Activated T-helper 17 cell treated with anti-CD3 and anti-CD28 coated beads, Interleukin-2, amount 50 U/mL, for 72 hours (primary cell): ENCODE measurements around the gene DPPA5. TPM values are rescaled to one million over a fixed set of nuclear protein-coding genes. Genes with fewer than 3 reads are reported as not detected.
"Not testable (repeated sequence)": the region's sequence is repeated elsewhere in the genome, so short reads cannot be mapped to it uniquely, and the experiment has no call there.

Source experiments
- ATAC-seq: fragments of 150-1000 bp; cut with Tn5 transposase; replicated peaks from 2 replicates; pipeline ENCODE4 v1.10.0; 2021; ENCODE audit warnings: mild to moderate bottlenecking, moderate library complexity
- H3K27ac Mint-ChIP-seq: one replicate; pipeline ENCODE4 v1.8.0; 2022; ENCODE audit warnings: mixed read lengths
- H3K27me3 Mint-ChIP-seq: one replicate; pipeline ENCODE4 v1.8.0; 2022; ENCODE audit warnings: mixed read lengths
- H3K36me3 Mint-ChIP-seq: one replicate; pipeline ENCODE4 v1.8.0; 2022; ENCODE audit warnings: low read depth, mild to moderate bottlenecking, mixed read lengths
- H3K4me1 Mint-ChIP-seq: one replicate; pipeline ENCODE4 v1.8.0; 2022; ENCODE audit warnings: mixed read lengths
- H3K4me3 Mint-ChIP-seq: one replicate; pipeline ENCODE4 v1.8.0; 2022; ENCODE audit warnings: mild to moderate bottlenecking, mixed read lengths
- H3K9me3 Mint-ChIP-seq: one replicate; pipeline ENCODE4 v1.8.0; 2022; ENCODE audit warnings: mixed read lengths
- total RNA-seq, 2 donors: library from RNA; stranded (reverse); gene quantifications; one replicate each; pipeline ENCODE4 v1.2.3, GENCODE V29; 2022

The DPPA5 gene
- total RNA-seq, 2 donors from 2014 or later, result not detected

DNA sequence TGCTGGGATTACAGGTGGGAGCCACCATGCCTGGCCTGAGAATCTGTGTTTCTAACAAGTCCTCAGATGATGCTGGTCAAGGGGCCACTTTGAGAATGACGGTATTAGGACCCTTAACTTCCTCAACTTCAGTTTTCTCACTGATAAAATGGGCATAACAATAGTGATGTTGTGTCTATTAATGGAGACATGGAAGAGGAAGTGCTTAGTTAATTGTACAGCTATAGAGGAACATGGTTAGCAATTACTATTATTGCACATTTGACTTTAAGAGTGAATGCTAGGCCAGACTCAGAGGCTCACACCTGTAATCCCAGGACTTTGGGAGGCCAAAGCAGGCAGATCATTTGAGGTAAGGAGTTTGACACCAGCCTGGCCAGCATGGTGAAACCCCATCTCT is 12.7 kb downstream of the DPPA5 start:
- Mint-ChIP-seq H3K27ac (no peak overlapping the region), H3K27me3 (no peaks in the 10 kb centered on the region), H3K4me3 (no peak overlapping the region), H3K36me3 (no peaks in the 10 kb centered on the region), H3K4me1 (peaks cover 5% of the 10 kb centered on the region), H3K9me3 (no peaks in the 10 kb centered on the region)
- no peak for ATAC-seq

DNA sequence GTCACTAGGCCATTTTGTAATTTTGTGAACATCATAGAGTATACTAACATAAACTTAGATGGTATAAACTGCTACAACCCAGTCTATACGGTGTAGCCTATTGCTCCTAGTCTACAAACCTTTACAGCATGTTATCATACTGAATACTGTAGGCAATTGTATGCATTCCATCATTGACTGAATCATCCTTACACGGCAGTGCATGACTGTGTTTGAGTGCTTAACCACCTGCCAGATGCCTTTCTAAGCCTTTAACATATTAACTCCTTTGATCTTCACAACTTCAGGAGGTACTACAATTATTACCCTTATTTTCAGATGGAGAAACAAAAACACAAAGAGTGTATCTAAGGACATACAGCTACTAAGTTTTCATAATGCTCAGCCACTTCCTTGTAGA is 14.0 kb downstream of the DPPA5 start:
- no peak overlapping the region for H3K27ac Mint-ChIP-seq
- H3K4me1 Mint-ChIP-seq, result peaks cover 5% of the 10 kb centered on the region
- no peaks in the 10 kb centered on the region for H3K9me3 Mint-ChIP-seq
- no peak overlapping the region for H3K4me3 Mint-ChIP-seq
- no peaks in the 10 kb centered on the region for H3K27me3 Mint-ChIP-seq
- no peak for ATAC-seq
- H3K36me3 Mint-ChIP-seq, result no peaks in the 10 kb centered on the region

DNA sequence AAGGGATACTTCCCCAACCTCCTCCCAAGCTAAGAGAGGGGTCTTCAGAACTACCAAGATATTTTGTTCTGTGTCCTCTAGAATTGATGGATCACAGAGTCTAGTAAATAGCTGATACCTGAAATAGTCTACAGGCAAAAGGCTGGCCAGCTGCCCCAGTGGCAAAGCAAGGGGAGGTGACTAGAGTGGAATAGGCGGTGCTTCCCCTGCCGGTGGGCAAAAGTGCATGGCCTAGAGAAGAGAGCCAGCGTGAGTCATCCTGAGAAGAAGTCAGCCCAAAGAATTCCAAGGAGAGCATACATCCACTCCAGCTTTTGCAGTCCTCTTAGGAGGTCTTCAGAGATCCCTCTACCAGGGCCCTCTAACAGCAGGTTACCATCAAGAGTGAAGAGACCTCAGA is 14.7 kb downstream of the DPPA5 start:
- ATAC-seq, result no peak
- H3K36me3 Mint-ChIP-seq, result no peaks in the 10 kb centered on the region
- no peak overlapping the region for H3K4me3 Mint-ChIP-seq
- H3K9me3 Mint-ChIP-seq, result no peaks in the 10 kb centered on the region
- H3K27ac Mint-ChIP-seq, result no peak overlapping the region
- no peaks in the 10 kb centered on the region for H3K27me3 Mint-ChIP-seq
- peaks cover 5% of the 10 kb centered on the region for H3K4me1 Mint-ChIP-seq

DNA sequence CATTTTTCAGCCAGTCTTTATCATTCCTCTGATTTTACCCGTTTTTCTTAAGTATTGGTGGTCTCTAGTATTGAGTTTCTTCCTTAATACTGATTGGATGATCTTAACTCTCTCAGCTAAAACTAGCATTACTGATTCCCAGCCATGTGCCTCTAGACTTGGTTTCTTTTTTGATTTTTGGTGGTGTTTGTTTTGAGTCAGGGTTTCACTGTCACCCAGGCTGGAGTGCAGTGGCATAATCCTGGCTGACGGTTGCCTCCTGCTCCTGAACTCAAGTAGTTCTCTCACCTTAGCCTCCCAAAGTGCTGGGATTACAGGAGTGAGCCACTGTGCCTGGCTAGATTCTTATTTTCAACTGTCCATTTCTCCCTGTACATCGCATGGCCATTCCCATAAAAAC is 24.9 kb downstream of the DPPA5 start:
- H3K36me3 Mint-ChIP-seq, result no peaks in the 10 kb centered on the region
- no peaks in the 10 kb centered on the region for H3K4me1 Mint-ChIP-seq
- peaks cover 15% of the 10 kb centered on the region for H3K27me3 Mint-ChIP-seq
- H3K9me3 Mint-ChIP-seq, result no peaks in the 10 kb centered on the region
- peak; percentile 74 for ATAC-seq
- H3K4me3 Mint-ChIP-seq, result no peak overlapping the region
- peak overlapping the region; percentile 17 for H3K27ac Mint-ChIP-seq

DNA sequence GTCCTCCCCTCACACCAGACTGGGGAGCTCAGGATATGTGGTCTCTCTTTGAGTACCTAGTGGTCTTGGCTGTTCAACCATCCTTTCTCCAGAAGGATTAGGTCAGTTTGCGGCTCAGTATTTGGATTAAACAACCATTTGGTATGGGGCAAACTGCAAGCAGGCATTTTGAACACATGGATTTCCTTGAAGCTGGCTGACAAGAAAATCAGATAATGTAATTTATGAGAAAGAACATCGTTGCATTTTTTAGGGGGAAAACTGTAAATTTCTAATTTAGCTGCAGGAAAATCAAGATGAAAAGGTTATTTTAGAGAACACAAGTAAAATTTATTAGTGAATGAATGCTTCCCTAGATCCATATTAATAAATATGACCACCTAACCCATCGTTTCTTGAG is 25.3 kb downstream of the DPPA5 start:
- ATAC-seq, result no peak
- Mint-ChIP-seq H3K36me3 (no peaks in the 10 kb centered on the region), H3K27ac (no peak overlapping the region), H3K27me3 (peaks cover 15% of the 10 kb centered on the region), H3K4me1 (no peaks in the 10 kb centered on the region), H3K9me3 (no peaks in the 10 kb centered on the region), H3K4me3 (no peak overlapping the region)

GRCh38 chr6:73325656-73326055 is 28.4 kb downstream of the DPPA5 start:
- Mint-ChIP-seq H3K27ac (no peak overlapping the region), H3K9me3 (no peaks in the 10 kb centered on the region), H3K36me3 (no peaks in the 10 kb centered on the region), H3K4me1 (no peaks in the 10 kb centered on the region), H3K4me3 (no peak overlapping the region), H3K27me3 (peaks cover 15% of the 10 kb centered on the region)
- ATAC-seq, result no peak

DNA sequence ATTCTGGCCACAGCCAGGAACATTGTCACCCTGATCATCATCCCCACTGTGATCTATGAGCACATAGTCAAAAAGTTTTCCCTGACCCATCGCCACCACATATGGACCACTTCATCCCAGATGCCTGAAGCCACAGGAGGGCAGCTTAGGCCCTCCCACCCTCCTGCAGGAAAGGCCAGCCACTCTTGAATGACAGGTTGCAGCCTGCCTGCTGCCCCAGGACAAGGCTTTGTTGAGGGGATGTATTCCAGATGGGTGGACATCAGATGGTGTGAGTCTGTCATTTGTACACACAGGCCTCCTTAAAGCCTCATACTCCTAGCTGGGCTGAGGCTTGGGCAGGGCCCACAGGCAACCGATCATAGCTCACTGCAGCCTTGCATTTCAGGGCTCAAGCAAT is 30.8 kb downstream of the DPPA5 start:
- no peak overlapping the region for H3K4me3 Mint-ChIP-seq
- H3K36me3 Mint-ChIP-seq, result no peaks in the 10 kb centered on the region
- H3K27me3 Mint-ChIP-seq, result peaks cover 5% of the 10 kb centered on the region
- peaks cover 1% of the 10 kb centered on the region for H3K9me3 Mint-ChIP-seq
- no peak for ATAC-seq
- no peaks in the 10 kb centered on the region for H3K4me1 Mint-ChIP-seq
- H3K27ac Mint-ChIP-seq, result no peak overlapping the region

DNA sequence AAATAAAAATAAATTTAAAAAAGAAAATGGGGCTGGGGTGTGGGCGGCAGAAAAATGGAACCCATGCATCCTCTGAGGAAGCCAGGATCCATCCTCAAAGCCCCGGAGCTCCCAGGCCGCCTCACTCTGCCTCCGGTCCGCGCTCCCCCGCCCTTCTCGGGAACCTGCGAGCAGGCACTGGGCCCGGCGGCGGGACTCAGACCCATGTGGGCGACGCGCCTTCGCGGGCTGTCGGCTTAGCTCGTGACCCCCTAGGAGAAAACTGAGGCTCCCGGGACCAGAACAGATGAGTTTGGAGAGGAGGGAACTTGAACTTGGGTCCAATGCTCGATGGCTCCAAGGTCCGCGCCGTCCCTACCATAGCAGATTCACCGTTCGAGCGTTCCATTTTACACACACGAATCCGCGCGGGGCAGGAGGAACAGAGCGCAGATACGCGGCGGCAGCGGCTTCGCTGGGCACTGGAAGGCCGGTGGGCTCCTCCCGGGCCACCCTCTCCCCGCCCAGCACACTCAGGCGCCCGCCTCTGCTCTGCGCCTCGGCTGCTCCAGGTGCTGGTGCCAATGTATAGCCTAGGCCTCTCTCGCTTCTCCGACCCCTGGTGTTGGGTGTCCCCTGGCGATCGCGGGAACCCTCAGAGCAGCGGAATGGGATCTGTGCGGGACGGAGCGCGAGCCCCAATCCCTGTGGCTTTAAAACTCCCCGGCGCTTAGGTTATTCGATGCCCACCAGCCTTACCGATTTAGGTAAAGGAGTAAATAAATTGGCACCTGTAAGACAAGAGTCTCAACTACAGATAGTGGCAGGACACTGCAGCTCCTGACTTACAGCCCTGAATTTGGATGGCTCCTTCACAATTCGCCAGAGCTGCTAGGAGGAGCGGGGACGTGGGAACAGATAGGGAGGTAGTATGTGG is 39.2 kb downstream of the DPPA5 start:
- peaks cover 28% of the 10 kb centered on the region for H3K27me3 Mint-ChIP-seq
- ATAC-seq, result no peak
- peaks cover 5% of the 10 kb centered on the region for H3K4me1 Mint-ChIP-seq
- H3K27ac Mint-ChIP-seq, result no peak overlapping the region
- no peak overlapping the region for H3K4me3 Mint-ChIP-seq
- no peaks in the 10 kb centered on the region for H3K36me3 Mint-ChIP-seq
- H3K9me3 Mint-ChIP-seq, result peaks cover 4% of the 10 kb centered on the region

GRCh38 chr6:73310503-73310845 is 43.6 kb downstream of the DPPA5 start:
- not testable (repeated sequence) for H3K36me3 Mint-ChIP-seq, H3K9me3 Mint-ChIP-seq, ATAC-seq
- peaks cover 12% of the 10 kb centered on the region for H3K4me1 Mint-ChIP-seq
- H3K4me3 Mint-ChIP-seq, result peak overlapping the region; percentile 97
- peaks cover 12% of the 10 kb centered on the region for H3K27me3 Mint-ChIP-seq
- H3K27ac Mint-ChIP-seq, result peak overlapping the region; percentile 94

DNA sequence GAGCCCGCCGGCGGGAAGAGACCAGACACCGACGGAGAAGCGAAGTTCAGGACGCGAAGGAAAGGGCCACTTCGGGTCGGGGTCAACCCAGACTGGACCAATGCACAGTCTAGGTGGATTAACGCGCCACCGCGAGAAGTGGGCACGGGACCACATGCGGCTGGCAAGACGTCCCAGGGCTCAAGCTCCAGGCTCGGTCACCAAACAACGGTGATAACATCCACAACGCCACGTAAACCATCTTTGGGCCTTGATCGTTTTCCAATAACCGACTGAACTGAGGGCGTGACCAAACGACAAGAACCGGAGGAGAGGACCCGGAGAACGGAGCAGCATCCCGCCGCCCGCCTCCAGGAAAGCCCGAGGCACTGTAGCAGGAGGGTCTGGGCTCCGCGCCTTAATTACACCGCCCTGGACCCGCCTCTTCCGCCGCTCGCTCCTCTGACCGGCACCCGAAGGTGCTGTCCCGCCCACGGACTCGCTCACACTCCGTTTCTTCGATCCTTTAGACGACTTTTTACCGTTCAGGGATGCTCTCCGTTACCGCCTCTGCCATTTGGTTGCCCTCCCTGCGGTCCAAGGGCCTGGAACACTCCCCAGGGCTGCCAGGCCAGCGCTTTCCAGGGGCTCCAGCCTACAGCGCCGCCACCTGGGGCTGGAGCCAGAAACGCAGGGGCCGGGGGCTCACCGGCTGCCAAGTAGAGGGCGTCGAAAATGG is 44.1 kb downstream of the DPPA5 start:
- peak; percentile 96 for ATAC-seq
- H3K36me3 Mint-ChIP-seq, result no peaks in the 10 kb centered on the region
- H3K4me3 Mint-ChIP-seq, result peak overlapping the region; percentile 97
- no peaks in the 10 kb centered on the region for H3K9me3 Mint-ChIP-seq
- peak overlapping the region; percentile 94 for H3K27ac Mint-ChIP-seq
- H3K4me1 Mint-ChIP-seq, result peaks cover 12% of the 10 kb centered on the region
- peaks cover 8% of the 10 kb centered on the region for H3K27me3 Mint-ChIP-seq

- peaks cover 8% of the 10 kb centered on the region for H3K27me3 Mint-ChIP-seq
- H3K9me3 Mint-ChIP-seq, result no peaks in the 10 kb centered on the region
- peaks cover 12% of the 10 kb centered on the region for H3K4me1 Mint-ChIP-seq
- no peaks in the 10 kb centered on the region for H3K36me3 Mint-ChIP-seq
- H3K4me3 Mint-ChIP-seq, result peak overlapping the region; percentile 97
- ATAC-seq, result no peak
- H3K27ac Mint-ChIP-seq, result peak overlapping the region; percentile 94
These were observed 44.6 kb downstream of the DPPA5 start for GRCh38 chr6:73309535-73309784.

DNA sequence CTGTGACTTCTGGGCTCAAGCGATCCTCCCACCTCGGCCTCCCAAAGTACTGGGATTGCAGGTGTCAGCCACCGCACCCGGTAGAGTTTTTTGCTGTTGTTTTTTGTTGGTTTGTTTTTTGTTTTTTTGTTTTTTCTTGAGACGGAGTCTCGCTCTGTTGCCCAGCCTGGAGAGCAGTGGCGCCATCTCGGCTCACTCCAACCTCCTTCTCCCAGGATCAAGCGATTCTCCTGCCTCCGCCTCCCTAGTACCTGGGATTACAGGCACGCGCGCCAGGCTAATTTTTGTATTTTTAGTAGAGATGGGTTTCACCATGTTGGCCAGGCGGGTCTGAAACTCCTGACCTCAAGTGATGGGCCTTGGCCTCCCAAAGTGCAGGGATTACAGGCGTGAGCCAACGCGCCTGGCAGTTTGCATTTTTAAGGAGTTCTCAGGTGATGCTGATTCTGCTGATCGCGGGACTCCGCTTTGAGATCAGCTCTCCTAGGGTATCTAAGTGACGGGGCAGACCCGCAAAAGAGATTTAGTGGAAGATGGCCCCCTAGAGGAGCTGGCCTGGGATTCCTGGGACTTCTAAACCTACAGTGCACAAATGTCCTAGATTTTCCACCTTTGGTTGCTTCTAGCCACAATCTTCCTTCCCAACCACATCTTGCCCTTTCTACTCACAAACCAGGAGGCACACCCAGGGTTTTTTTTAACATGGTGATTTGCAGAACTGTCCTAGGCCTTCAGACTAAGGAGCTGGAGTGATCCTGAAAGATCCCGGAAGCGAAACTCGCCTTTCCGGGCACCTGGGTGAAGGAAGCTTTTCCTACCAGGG is 45.2 kb downstream of the DPPA5 start:
- Mint-ChIP-seq H3K36me3 (no peaks in the 10 kb centered on the region), H3K4me1 (peaks cover 12% of the 10 kb centered on the region), H3K27ac (peak overlapping the region; percentile 94), H3K4me3 (peak overlapping the region; percentile 97), H3K9me3 (no peaks in the 10 kb centered on the region), H3K27me3 (peaks cover 8% of the 10 kb centered on the region)
- ATAC-seq, result no peak

DNA sequence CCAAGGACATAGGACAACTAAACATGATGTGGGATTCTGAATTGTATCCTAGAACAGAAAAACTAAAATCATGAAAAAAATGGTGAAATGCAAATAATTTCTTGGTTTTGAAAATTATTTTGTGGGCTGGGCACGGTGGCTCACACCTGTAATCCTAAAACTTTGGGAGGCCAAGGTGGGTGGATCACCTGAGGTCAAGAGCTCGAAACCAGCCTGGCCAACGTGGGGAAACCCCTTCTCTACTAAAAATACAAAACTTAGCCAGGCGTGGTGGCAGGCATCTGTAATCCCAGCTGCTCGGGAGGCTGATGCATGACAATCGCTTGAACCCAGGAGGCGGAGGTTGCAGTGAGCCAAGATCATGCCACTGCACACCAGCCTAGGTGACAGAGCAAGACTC is 50.3 kb downstream of the DPPA5 start:
- not testable (repeated sequence) for H3K4me3 Mint-ChIP-seq, H3K4me1 Mint-ChIP-seq, H3K27me3 Mint-ChIP-seq, ATAC-seq, H3K9me3 Mint-ChIP-seq, H3K27ac Mint-ChIP-seq, H3K36me3 Mint-ChIP-seq
